K562 (cell line): ENCODE measurements around the gene CLIC1. TPM values are rescaled to one million over a fixed set of nuclear protein-coding genes. Genes with fewer than 3 reads are reported as not detected.

Experiments used
- AFF1 ChIP-seq, 2 experiments: fragments of 450-650 bp; IDR thresholded peaks; 2 replicates each; pipeline ENCODE4 v1.6.1; 2018; ENCODE audit warnings: mild to moderate bottlenecking in 2 of 2, low read depth in 1 of 2; ENCODE audit not compliant: partially characterized antibody in 2 of 2
- ATF4 ChIP-seq: fragments of 450-650 bp; formaldehyde crosslinking; IDR thresholded peaks from 2 replicates; pipeline ENCODE4 v1.4.0; 2022; ENCODE audit warnings: mild to moderate bottlenecking, moderate library complexity
- CC2D1A ChIP-seq: fragments of 450-650 bp; IDR thresholded peaks from 2 replicates; pipeline ENCODE4 v1.6.1; 2017; ENCODE audit warnings: mild to moderate bottlenecking
- NR2C2 ChIP-seq, 2 experiments: fragments of 200-800 bp in 1 of 2; sonication (Bioruptor generic) in 1 of 2; sonication (generic) in 1 of 2; formaldehyde crosslinking in 1 of 2; IDR thresholded peaks; 2 replicates each; pipeline versions ENCODE4 v1.6.1 to v1.8.0; 2016 to 2022; ENCODE audit warnings: mild to moderate bottlenecking in 1 of 2, missing compliant biosample characterization in 1 of 2, missing genetic modification characterization in 1 of 2, missing genetic modification reagents in 1 of 2
- RAD21 ChIP-seq, 2 experiments: fragments of 250-450 bp in 1 of 2; fragments of 450-650 bp in 1 of 2; sonication (Bioruptor Pico) in 1 of 2; formaldehyde crosslinking in 1 of 2; IDR thresholded peaks in 1 of 2; conservative IDR thresholded peaks in 1 of 2; 2 replicates each; pipeline versions ENCODE4 v1.4.0 to v1.8.0; 2020 to 2022; ENCODE audit warnings: mild to moderate bottlenecking in 2 of 2, moderate library complexity in 1 of 2
- SMAD3 ChIP-seq: fragments of 450-650 bp; formaldehyde crosslinking; conservative IDR thresholded peaks from 2 replicates; pipeline ENCODE4 v1.4.0; 2020; ENCODE audit warnings: mild to moderate bottlenecking
- SMARCA4 ChIP-seq: fragments of 450-650 bp; IDR thresholded peaks from 2 replicates; pipeline ENCODE4 v1.6.1; 2016
- SMARCE1 ChIP-seq: fragments of 450-650 bp; IDR thresholded peaks from 2 replicates; pipeline ENCODE4 v1.7.1; 2016; ENCODE audit warnings: mild to moderate bottlenecking
- UBTF ChIP-seq, 2 experiments: IDR thresholded peaks; 2 replicates each; pipeline ENCODE4 v1.6.1; 2012; ENCODE audit warnings: improper control_type of control experiment in 2 of 2, low read depth in 2 of 2, low read length in 2 of 2, borderline replicate concordance in 1 of 2
- ZBTB26 ChIP-seq: fragments of 450-650 bp; formaldehyde crosslinking; IDR thresholded peaks from 2 replicates; pipeline ENCODE4 v1.4.0; 2022; ENCODE audit warnings: missing genetic modification characterization
- ZEB2 ChIP-seq: fragments of 450-650 bp; IDR thresholded peaks from 2 replicates; pipeline ENCODE4 v1.6.1; 2016
- ZNF140 ChIP-seq: fragments of 250-450 bp; sonication (Bioruptor Pico); IDR thresholded peaks from 2 replicates; pipeline ENCODE4 v1.8.0; 2021; ENCODE audit warnings: moderate library complexity, mild to moderate bottlenecking, inconsistent platforms
- ZSCAN32 ChIP-seq: fragments of 450-650 bp; formaldehyde crosslinking; IDR thresholded peaks from 2 replicates; pipeline ENCODE4 v1.4.0; 2020; ENCODE audit warnings: mild to moderate bottlenecking, moderate library complexity
- polyA plus RNA-seq, 8 experiments: library from polyadenylated mRNA; depleted of rRNA in 4 of 8; stranded (reverse) in 5 of 8; unstranded in 3 of 8; fragments of >200 nt; fragmentation: Nextera tagmentation in 2 of 8; fragmentation: Illumina TruSeq in 1 of 8; extraction: Ambion mirVana in 2 of 8; extraction: Trizol in 1 of 8; gene quantifications; 2 replicates each; pipeline versions ENCODE4 v1.2.1 to v1.2.3, GENCODE V29; 2011 to 2014; ENCODE audit warnings: inconsistent platforms in 1 of 8, missing spikeins in 1 of 8
- total RNA-seq, 7 experiments: library from RNA; depleted of rRNA in 6 of 7; stranded (reverse); fragments of >200 nt in 6 of 7; fragmentation: Illumina TruSeq in 2 of 7; extraction: Trizol in 2 of 7; gene quantifications; 2 replicates each; pipeline versions ENCODE4 v1.2.1 to v1.2.3, GENCODE V29; 2011 to 2021; ENCODE audit warnings: low replicate concordance in 1 of 7

Gene CLIC1
- total and polyA plus RNA-seq, 9 of the 15 experiments (the other 6 are each of a cell fraction or from before 2014, with no cell fraction given) = 1,267 to 2,419 (median 1,808) TPM

GRCh38 chr6:31702405-31702818 lies 33.9 kb downstream of the CLIC1 start (continued):
- TF ChIP-seq UBTF (IDR thresholded peaks at IDR 0.05; ENCODE audit: borderline replicate concordance in 1 of 2, low read depth in 2 of 2, low read length in 2 of 2) (no peak; a peak in 1 of 4 replicates), SMAD3 (CRISPR knock-in tag) (no peak), ZBTB26 (CRISPR knock-in tag) (peak; percentile 60), RAD21 (CRISPR knock-in tag; conservative IDR thresholded peaks at IDR 0.05 in 1 of 2, IDR thresholded peaks at IDR 0.05 in 1 of 2) (peak; percentile 2 to 25; a peak in 1 of 4 replicates), SMARCA4 (peak; percentile 82), ZSCAN32 (CRISPR knock-in tag) (no peak), AFF1 (IDR thresholded peaks at IDR 0.05; ENCODE audit: low read depth in 1 of 2, partially characterized antibody in 2 of 2) (peak; percentile 59 to 67), CC2D1A (peak; percentile 35; the same call in 1 of the 2 replicates), ZEB2 (no peak; the same call in 1 of the 2 replicates), NR2C2 (CRISPR knock-in tag; IDR thresholded peaks at IDR 0.05) (0 out of 2 replicates have a peak, but pooled peaks have one; percentile 1), NR2C2 (tag; IDR thresholded peaks at IDR 0.05) (no peak), ATF4 (CRISPR knock-in tag) (0 out of 2 replicates have a peak, but pooled peaks have one; percentile 4), SMARCE1 (peak; percentile 88), ZNF140 (no peak)
